Activated T-helper 1 cell treated with anti-CD3 and anti-CD28 coated beads, Interleukin-2, amount 50 U/mL, for 16 hours (primary cell): ENCODE results near the gene TLX1.
A peak's percentile ranks its signal among the peaks of the same experiment; 100 is the strongest.
"Not testable (repeated sequence)": the region's sequence is repeated elsewhere in the genome, so short reads cannot be mapped to it uniquely, and the experiment has no call there.

Source experiments
- DNase-seq, 2 donors: peaks; one replicate each; pipeline ENCODE4 v3.0.0-alpha.2; 2020; ENCODE audit warnings: low read depth in 1 of 2, low spot score in 1 of 2

TLX1 gene

DNA sequence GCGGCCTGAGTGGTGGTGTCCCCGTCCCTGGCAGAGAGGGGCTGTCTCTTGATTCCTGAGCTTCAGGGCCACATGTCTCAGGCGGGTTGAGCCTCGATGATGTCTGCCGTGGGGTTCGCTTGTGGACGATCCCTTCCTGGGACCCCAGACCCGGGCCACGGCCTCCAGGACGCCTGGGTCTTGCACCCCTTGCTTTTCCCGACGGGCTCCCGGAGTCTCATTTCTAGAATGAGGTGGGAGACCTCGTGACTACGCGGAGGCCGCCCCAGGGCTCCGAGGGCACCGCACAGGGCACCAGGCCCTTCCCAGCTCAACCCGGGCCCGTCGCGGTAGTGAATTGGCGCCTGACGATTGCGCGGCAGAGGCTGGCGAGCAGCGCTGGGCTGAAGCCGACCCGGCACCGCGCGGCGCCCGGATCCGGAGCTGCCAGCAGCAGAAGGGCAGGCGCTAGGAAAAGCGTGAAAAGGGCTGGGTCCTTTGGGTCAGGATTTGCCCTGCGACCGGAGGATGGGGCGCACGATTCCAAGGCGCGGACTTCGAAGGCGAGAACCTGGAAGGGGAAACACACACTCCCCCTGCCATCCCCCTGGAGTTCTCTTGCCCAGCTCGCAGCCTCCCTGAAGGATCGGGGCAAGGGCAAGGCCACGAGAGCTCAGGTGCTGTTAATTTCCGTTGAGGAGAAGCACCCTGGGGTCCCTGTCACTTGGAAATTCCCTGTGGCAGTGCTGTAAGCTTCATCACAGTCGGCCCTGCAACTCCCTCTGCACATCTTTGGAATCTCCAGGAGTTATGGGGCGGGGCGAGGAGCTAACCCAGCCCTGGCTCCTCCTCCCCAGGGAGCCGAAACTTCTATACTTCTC, 15.5 kb downstream of the TLX1 start:
- no peak for DNase-seq

DNA sequence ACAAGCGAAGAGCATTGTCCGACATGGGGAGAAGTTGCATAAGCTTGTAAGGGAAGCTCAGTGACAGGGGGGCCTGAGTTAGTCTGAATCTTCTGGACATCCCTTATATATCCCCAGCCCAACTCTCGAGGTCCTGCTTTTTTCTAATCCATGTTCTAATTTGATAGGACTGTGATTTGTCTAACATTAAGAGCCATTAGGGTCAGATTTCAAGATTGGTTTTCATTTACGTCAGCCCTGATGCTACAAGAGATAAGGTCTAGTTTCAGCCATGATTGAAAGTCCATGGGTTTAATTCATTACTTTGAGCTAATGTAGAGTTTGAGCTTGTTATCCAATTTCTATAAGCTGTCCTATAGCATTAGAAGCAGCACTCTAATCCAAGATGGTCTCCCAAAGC, 20.3 kb downstream of the TLX1 start:
- DNase-seq, result no peak

DNA sequence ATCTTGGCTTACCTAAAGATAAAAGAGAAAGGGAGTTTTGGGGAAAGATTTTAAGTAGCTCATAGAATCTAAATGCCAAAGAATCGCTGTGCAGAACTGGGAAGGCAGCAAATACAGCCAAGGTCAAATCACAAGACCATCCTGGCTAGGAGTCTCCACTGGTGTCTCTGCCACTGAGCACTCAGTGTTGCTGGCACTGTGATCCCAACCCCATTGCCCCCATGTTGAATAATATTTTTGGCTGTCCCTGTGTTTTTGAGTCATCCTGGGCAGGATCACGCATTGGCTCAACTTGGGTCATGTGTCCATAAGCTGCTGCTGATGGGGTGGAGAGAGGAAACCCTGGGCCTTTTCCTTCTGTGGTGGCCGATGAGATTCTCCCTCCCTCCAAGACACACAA, 21.2 kb downstream of the TLX1 start:
- DNase-seq, result no peak

DNA sequence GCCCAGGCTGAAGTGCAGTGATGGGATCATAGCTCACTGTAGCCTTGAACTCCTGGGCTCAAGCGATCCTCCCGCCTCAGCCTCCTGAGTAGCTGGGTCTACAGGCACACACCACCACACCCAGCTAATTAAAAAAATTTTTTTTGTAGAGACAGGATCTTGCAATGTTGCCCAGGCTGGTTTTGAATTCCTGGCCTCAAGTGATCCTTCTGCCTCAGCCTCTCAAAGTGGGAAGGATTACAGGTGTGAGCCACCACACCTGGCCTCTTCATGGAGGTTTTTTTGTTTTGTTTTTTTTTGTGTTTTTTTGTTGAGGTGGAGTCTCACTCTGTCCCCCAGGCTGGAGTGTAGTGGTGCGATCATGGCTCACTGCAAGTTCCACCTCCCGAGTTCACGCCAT, 23.4 kb downstream of the TLX1 start:
- not testable (repeated sequence) for DNase-seq

DNA sequence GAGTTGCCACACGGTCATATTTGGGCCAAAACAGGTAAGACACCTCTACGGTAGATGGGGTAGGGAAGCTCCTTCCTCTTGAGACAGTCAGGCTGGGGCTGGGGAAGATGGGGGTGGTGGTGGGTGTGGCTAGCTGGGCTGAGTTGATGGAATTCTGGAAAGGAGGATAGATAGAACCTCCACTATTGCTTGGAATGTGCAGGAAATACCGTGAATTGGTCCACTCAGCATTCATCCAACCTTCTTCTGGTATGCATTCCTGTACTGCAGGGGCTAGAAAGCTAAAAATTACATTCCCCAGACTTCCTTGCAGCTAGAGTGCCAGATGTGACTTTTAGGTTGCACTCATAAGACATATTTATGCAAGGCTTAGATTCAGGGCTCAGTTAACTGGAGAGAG, 24.8 kb downstream of the TLX1 start:
- DNase-seq, result no peak

DNA sequence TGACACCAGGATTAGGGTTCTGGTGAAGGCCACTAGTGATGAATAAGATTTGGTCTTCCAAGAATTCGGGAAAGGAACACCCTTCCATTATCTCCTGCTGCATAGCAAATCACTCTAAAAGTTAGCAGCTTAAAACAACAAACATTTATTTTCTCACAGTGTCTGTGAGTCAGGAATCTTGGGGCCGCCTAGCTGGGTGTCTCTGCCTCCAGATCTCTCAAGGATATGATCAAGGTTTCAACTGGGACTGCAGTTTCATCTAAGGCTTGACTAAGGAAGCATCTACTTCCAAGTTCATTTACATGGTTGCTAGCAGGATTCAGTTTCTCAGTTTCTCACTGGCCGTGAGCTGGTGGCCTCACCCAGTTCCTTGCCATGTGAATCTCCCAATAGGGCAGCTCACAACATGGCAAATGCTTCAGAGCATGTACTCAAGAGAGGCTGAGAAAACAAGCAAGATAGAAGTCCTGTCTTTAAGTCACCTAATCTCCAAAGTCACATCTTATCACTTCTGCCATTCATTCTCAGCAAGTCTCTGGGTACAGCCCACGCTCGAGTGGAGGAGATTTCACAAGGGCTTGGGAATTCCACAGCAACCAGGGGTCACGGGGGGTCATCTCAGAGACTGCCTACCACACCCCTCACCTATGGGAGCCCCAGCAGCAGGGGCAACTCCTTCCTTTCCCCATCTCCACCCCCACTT, 26.8 kb downstream of the TLX1 start:
- DNase-seq, result no peak

DNA sequence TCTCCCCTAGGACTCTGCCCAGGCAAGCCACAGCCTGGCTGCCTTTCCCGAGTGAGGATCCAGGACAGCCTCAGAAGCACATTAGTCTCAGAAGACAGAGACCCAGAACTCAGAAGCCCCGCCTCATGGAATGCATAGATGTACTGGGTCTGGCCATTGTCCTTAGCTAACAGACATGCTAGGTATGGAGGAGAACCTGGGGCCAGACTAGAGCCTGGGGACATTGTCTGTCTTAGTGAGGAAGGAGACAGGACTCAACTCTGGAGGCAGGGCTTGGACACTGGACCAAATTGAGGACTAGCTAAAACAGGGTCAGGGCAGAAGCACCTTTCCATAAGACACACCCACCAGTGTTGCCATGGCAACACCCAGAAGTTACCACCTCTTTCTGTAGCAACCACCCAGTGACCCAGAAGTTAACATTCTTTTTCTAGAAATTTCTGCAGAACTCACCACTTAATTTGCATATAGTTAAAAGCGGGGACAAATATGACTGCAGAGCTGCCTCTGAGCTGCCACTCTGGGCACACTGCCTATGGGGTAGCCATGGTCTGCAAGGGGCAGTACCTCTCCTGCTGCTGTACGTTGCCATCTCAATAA, 27.5 kb downstream of the TLX1 start:
- DNase-seq, result no peak

DNA sequence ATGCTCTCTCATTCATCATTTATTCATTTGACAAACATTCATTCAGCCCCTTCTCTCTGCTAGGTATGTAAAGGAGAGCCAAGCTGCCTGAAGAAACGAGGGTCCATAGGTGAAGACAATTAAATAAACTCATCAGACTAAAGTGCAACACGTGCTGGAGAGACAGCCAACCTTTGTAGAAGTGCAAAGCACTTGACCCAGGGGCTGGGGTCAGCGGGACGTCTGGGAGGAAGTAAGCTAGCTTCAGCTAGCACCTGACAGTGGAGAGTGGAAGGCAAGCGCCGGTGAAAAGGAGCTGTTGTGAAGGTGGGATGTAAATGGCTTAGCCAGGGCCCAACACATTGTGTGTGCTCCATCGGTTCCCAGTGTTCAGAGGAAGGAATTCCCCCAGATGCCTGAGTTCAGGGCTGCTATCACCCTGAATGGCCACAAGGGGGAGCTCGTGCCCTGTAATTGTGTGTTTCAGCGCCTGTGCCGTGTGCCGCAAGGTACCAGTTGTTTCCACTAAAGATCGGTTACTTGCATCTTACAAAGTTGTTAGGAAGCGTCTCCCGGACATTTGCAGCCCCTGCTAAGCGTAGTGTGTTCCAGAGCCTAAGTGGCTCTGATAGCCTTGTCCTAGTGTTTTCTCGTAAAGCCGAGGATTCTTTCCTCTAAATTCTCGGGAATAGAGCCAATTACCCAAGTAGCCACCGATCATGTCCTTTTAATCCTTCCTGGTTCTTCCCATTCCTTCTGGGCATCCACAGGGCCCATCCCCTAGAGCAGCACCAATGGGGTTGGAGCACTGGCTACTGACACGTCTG, 30.6 kb downstream of the TLX1 start:
- peak; percentile 45 to 56 for DNase-seq

DNA sequence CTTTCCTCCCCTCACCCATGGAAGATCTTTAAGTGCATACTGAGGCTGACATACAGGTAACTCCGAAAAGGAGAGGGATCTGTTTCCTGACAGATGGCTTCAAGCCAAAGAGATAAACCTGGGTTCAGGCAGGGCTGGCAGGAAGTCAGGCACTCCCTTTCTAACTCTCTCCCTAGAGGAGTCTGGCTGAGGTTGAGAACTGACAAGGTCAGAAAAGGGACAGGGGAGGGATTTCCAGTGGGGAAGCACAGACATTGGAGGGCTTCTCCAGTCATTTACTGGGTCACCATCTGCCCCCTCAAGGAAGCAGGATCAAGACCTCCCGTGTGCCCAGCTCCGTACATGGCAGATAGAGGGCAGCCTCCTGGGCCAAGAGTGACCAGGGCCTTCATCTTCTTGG, 31.6 kb downstream of the TLX1 start:
- no peak for DNase-seq

DNA sequence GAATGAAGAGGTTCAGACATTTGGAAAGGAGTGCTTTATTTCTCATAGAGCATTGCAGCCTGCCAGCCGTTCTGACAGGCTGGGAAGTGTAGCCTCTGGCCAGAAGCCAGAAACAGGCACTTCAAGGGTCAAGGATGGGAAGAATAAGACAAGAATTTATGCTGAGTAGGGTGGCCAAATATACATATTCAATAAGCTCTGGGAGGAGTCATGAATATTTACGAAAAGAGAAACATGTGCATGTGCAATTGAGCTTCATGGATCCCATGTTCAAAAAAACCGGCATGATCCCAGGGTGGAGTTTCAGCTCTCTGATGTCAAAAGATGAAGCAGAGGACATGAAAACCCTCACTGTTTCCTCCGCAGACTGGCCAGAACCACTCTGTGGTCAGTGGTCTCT, 32.9 kb downstream of the TLX1 start:
- DNase-seq, result no peak

DNA sequence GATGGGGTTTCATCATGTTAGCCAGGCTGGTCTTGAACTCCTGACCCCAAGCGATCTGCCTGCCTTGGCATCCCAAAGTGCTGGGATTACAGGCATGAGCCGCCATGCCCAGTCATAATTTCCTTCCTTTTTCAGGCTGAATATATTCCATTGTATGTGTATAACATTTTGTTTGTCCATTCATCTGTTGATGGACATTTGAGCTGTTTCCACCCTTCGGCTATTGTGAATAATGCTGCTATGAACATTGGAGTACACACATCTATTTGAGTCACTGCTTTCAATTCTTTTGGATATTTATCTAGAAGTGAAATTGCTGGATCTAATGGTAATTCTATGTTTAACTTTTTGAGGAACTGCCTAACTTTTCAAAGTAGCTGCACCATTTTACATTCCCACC, 34.6 kb downstream of the TLX1 start:
- no peak for DNase-seq

DNA sequence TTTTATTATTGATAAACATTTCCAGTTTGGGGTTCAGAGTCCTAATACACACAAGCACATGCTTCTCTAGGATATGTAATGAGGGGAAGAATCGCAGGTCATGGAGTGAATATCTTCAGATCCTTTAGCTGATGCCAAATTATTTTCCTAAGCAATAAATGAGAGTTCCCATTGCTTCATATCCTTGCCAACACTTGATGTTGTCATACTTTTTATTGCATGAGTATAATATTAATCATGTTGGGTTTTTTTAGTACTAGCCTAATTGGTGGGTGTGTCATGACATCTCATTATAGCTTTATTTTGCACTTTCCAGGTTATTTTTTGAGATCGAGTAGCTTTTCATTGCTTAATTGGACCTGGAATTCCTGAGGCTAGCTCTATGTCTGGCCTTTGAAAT, 35.3 kb downstream of the TLX1 start:
- DNase-seq, result no peak

DNA sequence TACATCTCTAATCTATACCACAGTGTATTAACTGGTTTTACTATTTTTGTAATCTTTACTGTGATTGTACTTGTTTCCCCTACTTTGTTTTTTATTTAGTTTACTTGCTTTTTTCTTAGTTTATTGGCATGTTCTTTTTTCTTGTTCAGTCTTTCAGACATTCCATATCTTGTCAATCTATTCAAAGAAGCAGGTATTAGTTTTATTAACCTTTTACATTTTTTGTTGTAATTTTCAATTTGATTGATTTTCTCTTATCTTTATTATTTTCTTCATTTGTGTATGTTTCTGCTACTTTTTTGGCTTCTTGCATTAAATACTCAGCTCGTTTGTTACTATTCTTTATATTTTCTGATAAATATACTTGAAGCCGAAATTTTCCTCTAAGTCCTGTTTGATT, 41.6 kb downstream of the TLX1 start:
- no peak for DNase-seq

DNA sequence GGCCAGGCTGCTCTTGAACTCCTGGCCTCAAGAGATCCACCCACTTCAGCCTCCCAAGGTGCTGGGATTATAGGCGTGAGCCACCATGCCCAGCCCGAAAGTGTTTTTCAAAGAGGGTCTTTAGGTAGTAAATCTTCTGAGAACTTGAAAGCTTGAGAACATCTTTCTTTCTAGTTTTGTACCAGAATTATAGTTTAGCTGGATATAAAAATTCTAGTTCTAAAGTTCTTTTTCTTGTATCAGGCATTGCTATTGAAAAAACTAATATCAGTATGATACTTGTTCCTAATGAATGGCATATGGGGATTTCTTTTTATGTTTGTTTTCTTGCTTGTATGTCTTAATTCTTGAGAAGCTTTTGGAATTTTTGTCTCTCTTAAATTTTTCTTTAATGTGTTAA, 43.2 kb downstream of the TLX1 start:
- no peak for DNase-seq

DNA sequence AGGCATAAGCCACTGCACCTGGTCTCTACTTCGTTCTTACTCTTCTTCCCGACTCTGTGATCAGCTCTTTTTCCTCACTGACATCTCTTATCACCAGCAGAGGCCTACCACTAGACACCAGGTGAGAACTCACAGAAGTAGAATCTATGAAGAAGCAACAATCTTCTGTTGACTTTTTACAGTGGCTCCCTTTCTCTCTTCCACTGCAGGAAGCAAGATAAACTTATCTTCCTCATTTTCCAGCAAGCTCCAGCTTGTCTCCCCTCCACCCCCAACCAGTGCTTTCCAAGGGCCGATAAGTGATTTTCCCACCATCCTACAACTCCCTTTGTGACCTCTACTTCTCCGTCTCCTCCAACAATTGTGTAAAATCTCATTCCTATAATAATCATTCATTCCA, 45.5 kb downstream of the TLX1 start:
- no peak for DNase-seq

DNA sequence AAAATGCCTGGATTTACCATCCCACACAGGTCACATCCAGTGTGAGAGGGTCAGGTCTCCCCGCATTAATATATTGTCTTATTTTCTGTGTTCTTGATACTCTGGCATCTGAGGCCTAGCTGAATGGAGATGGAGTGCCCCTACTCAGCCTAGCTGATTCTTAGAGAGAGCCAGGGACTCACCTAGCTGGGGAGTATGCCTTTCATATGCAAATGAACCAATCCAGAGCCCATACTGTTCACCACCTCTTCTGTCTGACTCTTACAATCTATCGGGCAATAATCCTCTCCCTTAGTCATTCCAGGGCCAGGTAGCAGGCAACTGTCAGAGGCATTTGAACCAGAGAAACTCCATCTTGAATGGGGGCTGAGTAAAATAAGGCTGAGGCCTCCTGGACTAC, 51.8 kb downstream of the TLX1 start:
- DNase-seq, result no peak

DNA sequence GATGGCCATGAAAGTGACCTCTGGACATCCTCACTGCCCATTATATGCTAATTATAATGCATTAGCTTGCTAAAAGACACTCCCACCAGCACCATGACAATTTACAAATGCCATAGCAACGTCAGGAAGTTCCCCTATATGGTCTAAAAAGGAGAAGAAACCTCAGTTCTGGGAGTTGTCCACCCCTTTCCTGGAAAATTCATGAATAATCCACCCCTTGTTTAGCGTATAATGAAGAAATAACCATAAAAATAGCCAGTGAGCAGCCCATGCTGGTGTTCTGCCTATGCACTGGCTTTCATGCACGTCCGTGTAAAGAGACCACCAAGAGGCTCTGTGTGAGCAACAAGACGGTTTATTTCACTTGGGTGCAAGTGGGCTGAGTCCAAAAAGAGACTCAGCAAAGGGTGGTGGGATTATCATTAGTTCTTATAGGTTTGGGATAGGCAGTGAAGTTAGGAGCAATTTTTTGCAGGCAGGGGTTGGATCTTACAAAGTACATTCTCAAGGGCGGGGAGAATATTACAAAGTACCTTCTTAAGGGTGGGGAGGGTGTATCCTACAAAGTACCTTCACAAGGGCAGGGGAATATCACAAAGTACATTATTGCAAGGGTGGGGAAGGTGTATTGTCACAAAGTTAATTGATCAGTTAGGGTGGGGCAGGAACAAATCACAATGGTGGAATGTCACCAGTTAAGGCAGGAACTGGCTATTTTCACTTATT, 52.5 kb downstream of the TLX1 start:
- DNase-seq, result no peak
